ENCODE data around the gene OR2L3.
"Not testable (repeated sequence)": the region's sequence is repeated elsewhere in the genome, so short reads cannot be mapped to it uniquely, and the experiment has no call there.

The OR2L3 gene, protein sequence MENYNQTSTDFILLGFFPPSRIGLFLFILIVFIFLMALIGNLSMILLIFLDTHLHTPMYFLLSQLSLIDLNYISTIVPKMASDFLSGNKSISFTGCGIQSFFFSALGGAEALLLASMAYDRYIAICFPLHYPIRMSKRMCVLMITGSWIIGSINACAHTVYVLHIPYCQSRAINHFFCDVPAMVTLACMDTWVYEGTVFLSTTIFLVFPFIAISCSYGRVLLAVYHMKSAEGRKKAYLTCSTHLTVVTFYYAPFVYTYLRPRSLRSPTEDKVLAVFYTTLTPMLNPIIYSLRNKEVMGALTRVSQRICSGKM

GRCh38 chr1:248046536-248046935 lies at the start of gene OR2L3:
Gene OR2L3, plus strand, starts transcription at chr1:248046836. Its CDS starts 13,846 bp downstream, at chr1:248060682.
- DNase-seq: no peak

- DNase-seq: no peak
These were observed 47.8 kb upstream of the OR2L3 start for GRCh38 chr1:247998811-247999210.

DNA sequence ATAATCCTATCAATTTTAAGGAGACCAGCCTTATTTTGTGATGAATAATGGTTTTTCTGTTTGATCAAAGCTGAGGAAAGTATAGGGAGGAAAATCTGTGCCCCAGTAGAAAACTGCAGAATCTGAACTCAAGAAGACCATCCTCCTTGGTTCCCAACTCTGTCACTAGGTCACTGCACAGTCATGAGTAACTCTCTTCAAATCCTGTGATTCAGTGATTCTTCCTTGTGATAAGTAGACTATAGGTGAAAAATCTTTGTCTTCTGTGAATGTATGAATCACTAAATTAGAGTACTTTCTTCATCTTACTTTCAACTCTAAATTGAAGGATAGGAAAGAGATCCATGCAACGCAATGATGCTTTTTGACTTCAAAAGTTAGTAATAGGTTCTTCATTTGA lies 46.5 kb upstream of the OR2L3 start:
- DNase-seq: no peak

GRCh38 chr1:248007778-248008177 lies 38.9 kb upstream of the OR2L3 start:
- no peak for DNase-seq

DNA sequence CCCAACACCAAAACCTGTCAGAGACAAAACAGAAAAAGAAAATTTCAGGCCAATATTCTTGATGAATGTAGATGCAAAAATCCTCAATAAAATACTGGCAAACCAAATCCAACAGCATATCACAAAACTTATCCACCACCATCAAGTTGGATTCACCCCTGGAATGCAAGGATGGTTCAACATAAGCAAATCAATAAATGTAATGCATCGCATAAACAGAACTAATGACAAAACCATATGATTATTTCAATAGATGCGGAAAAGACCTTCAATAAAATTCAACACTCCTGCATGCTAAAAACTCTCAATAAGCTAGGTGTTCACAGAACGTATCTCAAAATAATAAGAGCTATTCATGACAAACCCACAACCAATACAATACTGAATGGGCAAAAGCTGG lies 37.0 kb upstream of the OR2L3 start:
- no peak for DNase-seq

DNA sequence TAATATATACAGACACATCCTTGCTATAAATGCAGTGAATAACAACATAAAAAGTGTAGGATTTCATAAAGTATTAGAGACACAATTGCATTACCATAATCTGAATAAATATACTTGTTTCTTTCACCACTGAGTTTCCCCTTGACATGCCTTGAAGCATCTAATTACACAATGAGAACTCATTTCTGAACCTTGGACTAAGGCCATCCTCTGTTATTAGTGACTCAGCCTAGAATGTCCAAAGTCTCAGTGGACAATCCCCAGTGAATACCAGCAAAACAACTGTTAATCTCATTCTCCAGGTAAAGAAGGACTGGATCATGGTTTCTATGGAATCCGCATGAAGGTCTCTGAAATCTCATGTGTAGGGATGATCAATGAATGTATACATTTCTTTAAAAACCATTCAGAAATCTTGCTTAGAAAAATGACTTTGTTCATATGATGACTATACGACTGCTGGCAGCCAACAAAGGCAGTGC lies 33.4 kb upstream of the OR2L3 start, which contains the start of gene OR2L5:
Gene OR2L5, plus strand, starts transcription at position 432 of the 482 bp plus-strand sequence. CDS start 8,288 bp downstream, outside the sequence.
- DNase-seq: no peak

- DNase-seq: no peak
These were observed 30.8 kb upstream of the OR2L3 start for GRCh38 chr1:248015803-248016202.

DNA sequence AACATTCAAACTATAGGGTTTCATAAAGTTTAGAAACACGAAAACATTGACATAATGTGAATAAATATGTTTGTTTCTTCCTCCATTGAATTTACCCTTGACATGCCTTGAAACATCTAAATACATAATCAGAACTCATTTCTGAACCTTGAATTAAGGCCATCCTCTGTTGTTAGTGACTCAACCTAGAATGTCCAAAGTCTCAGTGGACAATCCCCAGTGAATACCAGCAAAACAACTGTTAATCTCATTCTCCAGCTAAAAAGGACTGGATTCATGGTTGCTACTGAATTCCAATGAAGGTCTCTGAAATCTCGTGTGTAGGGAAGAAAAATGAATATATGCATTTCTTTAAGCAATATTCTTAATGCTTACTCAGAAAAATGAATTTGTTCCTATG lies 16.9 kb upstream of the OR2L3 start, which contains the start of gene OR2L2:
Gene OR2L2, plus strand, starts transcription at position 301 of the 400 bp plus-strand sequence. CDS start 8,198 bp downstream, outside the sequence.
- DNase-seq: no peak

- no peak for DNase-seq
These were observed 1.4 kb upstream of the OR2L3 start for GRCh38 chr1:248045209-248045608.

DNA sequence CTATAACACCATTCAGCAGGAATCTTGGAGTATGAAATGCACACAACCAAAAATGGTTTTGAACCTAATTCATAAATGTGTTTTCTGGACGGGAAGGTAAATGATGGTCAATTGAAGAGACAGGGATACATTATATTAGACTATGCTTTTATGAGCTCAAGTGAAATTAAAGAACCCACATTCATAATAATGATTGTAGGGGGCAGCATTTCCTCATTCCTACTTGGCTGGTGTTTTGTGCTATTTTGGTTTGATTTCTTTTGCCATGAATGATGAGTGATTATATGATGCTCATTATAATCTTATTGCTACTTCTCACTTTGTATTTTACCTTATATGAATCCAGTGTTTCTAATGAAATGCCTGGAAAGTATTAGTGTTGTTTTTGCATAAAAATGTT lies 372 bp downstream of the OR2L3 start:
- DNase-seq: no peak

- DNase-seq: no peak
These were observed 8.0 kb downstream of the OR2L3 start for GRCh38 chr1:248054671-248055070.

GRCh38 chr1:248055261-248055660 lies 8.6 kb downstream of the OR2L3 start:
- DNase-seq: no peak

- no peak for DNase-seq
These were observed 18.4 kb downstream of the OR2L3 start for GRCh38 chr1:248065071-248065470.

DNA sequence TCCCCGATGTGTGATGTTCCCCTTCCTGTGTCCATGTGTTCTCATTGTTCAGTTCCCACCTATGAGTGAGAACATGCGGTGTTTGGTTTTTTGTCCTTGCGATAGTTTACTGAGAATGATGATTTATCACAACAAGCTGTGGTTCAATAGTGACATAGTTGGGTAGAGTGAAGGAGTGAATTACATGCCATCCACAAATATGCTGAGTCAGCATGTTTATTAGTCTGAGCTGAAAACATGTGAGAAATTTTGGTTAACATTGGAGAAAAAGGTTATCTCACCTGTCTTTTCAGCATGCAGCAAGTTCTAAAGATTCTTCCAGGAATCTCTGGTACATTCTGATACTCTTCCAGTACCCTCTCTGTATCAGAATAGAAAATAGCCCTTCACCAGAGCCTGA lies 19.0 kb downstream of the OR2L3 start:
- DNase-seq: no peak

- DNase-seq: not testable (repeated sequence)
These were observed 37.2 kb downstream of the OR2L3 start for GRCh38 chr1:248083864-248084263.

DNA sequence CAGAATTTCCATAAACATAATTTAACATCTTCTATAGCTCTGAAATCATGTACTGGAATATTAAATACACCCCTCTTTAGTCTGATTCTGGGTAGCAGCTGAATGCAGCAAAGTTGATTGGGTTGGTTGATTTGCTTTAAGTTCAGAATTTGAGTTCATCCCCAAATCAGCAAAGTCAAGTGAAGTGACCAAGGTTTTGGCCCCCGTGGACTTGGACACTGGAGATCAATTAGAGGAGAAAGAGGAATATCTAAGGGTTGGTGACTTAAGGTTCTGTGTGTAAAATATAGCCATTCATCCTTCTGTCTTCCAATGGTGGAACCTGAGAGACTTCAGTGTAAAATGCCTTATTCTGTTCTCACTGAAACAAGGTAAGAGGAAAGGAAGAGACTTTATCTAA lies 48.2 kb downstream of the OR2L3 start, which contains the start of gene OR2L13:
Gene OR2L13, plus strand, starts transcription at position 301 of the 400 bp plus-strand sequence. CDS start 4,192 bp downstream, outside the sequence.
- DNase-seq: no peak

- no peak for DNase-seq
These were observed 51.9 kb downstream of the OR2L3 start for GRCh38 chr1:248098529-248098928.

DNA sequence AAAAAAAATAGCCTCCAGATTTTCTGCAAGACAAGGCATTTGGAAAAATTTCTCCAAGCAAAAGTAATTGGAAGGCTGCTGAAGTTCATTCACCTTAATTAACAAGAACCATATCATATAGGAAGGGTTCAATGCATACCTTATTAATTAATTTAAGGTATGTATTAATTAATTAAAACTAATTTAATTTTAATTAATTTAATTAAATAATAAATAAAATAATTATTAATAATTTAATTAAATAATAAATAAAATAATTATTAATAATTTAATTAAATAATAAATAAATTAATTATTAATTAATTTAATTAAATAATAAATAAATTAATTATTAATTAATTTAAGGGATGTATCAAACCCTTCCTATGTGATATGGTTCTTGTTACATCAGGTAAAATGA lies 56.2 kb downstream of the OR2L3 start:
- DNase-seq: no peak

GRCh38 chr1:248111157-248111556 lies 64.5 kb downstream of the OR2L3 start:
- DNase-seq: no peak
